GM12864 (cell line): ENCODE data around the gene CERS6.

ENCODE experiments used
- DNase-seq: peaks from one replicate; pipeline ENCODE4 v3.0.0-alpha.2; 2011; ENCODE audit warnings: low read depth
- H3K4me3 ChIP-seq: 2 replicates; pipeline ENCODE4 v1.5.1; 2011; ENCODE audit warnings: mild to moderate bottlenecking, low read depth, low read length, control low read depth
- TF ChIP-seq, protein P1 (sequence below): IDR thresholded peaks from 2 replicates; pipeline ENCODE4 v1.5.1; 2011; ENCODE audit warnings: low read depth, mild to moderate bottlenecking, moderate library complexity, low read length, control low read depth, inconsistent platforms; ENCODE audit errors: missing control alignments

Gene CERS6

DNA sequence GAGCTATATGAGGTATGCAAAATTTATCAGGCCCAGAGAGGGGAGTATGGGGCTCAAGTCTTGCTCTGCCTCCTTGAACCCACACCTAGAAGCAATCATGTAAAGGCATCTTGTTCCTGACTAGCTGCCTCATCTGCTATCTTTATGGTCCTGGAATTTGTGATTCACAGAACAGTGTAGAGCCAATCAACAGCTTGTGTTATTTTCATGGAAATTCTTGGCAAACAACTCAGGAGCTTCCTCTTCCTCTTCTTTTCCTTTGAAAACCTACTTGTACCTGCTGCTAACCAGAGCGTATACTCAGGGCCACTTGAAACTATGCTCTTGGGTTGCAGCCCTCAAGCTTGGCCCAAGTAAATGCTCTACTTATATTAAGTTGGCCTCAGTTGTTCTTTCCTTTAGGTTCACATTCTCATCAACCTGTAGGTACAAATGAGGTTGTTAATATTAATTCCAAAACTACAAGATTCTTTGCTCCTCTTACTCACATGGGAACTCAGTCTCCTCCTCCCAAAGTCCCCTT, 342.9 kb downstream of the CERS6 start:
- H3K4me3 ChIP-seq: no peak overlapping the region

DNA sequence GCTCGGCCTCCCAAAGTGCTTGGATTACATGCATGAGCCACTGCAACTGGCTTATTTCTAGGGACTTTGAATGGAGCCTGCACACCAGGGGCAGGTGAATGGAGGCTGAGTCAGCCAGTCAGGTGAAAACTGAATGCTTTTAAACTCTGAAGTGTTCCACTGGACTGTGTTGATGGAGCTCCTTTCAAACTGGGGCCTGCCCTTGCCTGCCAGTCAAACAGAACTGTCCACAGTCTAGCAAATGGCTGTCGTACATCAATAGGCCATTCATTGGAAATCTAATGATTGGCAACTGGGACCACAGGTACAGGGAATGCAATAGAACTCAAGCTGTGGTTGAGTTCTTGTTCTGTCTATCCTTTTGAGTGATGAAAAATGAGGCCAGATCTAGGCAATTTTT, 345.4 kb downstream of the CERS6 start:
- TF ChIP-seq, protein P1, sequence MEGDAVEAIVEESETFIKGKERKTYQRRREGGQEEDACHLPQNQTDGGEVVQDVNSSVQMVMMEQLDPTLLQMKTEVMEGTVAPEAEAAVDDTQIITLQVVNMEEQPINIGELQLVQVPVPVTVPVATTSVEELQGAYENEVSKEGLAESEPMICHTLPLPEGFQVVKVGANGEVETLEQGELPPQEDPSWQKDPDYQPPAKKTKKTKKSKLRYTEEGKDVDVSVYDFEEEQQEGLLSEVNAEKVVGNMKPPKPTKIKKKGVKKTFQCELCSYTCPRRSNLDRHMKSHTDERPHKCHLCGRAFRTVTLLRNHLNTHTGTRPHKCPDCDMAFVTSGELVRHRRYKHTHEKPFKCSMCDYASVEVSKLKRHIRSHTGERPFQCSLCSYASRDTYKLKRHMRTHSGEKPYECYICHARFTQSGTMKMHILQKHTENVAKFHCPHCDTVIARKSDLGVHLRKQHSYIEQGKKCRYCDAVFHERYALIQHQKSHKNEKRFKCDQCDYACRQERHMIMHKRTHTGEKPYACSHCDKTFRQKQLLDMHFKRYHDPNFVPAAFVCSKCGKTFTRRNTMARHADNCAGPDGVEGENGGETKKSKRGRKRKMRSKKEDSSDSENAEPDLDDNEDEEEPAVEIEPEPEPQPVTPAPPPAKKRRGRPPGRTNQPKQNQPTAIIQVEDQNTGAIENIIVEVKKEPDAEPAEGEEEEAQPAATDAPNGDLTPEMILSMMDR: no peak
- H3K4me3 ChIP-seq: no peak overlapping the region
- DNase-seq: no peak

More for the DNA sequence above, 342.9 kb downstream of the CERS6 start:
- TF ChIP-seq, protein P1: no peak
- no peak for DNase-seq

DNA sequence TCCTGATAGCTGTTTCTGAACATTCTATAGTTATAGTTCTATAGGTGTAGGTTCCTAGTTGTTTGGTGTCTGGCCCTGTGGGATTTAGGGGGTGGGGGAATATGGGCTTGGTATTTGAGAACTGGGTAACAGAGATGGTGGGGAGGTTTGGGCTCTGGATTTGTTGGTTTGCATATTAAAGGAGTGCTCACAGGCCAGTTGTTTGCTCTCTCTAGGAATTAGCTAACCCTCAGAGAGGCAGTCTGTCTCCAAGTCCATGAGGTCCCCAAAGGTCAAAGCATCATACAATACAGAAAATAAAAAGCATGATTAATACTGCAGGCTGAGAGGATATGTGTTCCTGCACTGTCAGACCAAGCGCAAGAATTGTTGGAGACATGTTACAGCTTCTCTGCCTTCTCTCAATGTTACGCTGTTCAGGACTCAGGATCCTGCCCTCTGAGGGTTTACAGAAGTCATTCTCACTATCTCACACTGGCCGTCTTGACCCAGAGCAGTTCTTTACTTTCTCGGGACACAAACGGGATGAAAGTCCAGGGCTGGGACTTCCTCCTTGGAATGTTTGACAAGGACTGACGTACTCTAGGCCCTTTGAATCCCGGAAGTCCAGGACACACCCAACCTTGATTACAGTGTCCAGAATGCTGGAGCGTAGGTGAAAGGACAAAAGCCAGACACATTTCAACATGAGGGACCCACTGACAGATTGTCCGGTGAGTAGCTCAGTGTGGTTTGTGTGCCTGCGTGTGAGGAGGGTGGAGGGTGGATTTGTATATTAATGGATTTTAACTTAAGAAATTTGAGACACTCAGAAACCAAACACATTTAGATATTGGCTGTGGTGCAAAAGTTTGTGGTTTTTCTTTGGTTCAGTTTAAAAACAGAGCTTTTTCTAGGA, 346.1 kb downstream of the CERS6 start, which contains the start of gene NOSTRIN:
Gene NOSTRIN (plus strand): TSS at position 677 of the 898 bp plus-strand sequence. CDS start 10 bp downstream, at position 687.
- TF ChIP-seq, protein P1: no peak
- DNase-seq: no peak

DNA sequence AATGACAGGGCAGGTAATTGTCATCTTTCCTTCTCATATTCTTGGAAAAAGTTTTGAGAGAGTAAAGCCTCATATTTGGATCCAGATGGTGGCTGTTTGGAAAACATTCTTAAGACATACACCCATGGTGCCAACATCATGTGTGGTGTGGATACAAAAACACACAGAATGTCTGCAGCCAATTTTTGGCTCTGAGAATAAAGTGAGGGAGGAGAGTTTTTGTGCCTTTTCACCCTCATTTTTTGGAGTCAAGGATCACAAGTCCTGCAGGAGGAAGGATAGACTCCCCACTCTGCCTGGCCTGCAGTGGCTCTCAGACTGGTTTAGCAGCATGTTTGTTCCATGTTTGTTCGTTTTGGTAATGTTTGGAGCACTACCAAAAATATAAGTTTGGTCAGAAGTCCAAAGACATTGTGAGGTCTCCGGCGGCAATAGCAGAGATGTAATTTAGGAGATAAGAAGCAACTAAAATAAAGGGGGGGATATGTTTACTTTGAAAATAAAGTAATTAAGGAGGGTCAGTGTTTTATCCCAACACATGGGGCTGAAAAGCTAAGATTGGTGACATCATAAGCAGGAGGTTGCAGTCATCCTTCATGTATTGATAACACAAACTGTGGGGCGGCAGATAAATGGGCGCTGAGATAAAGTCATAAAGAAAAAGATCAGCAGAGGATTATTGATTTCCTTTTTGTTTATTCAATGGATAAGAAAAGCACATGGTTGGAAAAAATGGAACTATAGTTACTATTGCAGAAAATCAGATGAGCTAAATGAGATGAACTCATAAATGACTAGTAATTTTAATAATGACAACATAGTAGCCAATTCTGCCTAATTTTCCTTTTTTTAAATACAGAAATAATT, 347.0 kb downstream of the CERS6 start:
- DNase-seq: no peak
- TF ChIP-seq, protein P1: no peak
- H3K4me3 ChIP-seq: no peak overlapping the region

More for the DNA sequence above, 346.1 kb downstream of the CERS6 start, which contains the start of gene NOSTRIN:
- H3K4me3 ChIP-seq: no peak within 1 kb of the TSS

DNA sequence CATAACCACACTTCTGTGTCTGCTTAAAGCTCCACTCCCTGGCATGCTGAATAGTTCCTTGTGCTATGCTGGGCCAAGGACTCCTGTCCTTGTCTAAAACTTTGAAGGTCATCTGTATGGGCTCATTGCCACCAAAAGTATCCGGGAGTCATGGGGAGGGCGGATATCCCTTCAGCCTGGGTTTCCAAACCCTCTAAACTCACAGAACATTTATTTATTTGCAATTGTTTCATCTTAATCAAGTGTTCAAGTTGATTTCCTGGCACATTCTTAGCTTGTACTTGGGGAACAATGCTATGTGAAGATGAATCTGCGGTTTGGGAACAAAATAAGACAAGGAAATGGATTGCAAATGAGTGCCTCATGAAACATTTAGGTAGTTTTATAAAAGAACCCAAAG, 348.1 kb downstream of the CERS6 start:
- TF ChIP-seq, protein P1: no peak
- DNase-seq: no peak
- no peak overlapping the region for H3K4me3 ChIP-seq

DNA sequence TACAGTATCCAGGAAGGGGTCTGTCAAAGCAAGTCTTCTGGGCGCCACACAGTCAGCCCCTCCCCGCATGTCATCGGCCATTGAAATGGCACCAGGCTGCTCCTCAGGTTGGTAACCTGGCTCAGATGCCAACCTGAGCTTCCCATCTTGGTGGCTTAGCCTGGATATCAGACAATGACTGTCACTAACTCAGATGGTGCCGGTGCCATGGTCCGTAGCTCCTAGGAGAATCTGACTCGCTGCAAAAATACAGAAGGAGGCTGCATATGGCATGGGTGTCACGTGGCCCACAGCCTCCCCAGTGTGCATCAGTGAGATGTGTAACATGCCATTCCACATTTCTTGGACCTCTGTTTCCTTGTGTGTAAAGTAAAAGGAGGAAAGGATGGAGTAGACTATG, 349.5 kb downstream of the CERS6 start:
- DNase-seq: no peak
- H3K4me3 ChIP-seq: no peak overlapping the region
- TF ChIP-seq, protein P1: no peak
